Brain microvascular endothelial cell (primary cell): ENCODE data around the gene PCGF3.

Experiments
- DNase-seq: peaks from one replicate; pipeline ENCODE4 v3.0.0-alpha.2; 2020
- H3K27ac ChIP-seq: fragments of 250-450 bp; sonication (Bioruptor Pico); 2 replicates; pipeline ENCODE4 v1.5.1; 2020; ENCODE audit warnings: mild to moderate bottlenecking, moderate library complexity
- H3K27me3 ChIP-seq: fragments of 250-450 bp; sonication (Bioruptor Pico); replicated peaks from 2 replicates; pipeline ENCODE4 v1.5.1; 2020; ENCODE audit warnings: mild to moderate bottlenecking
- H3K36me3 ChIP-seq: fragments of 250-450 bp; sonication (Bioruptor Pico); replicated peaks from 2 replicates; pipeline ENCODE4 v1.5.1; 2020; ENCODE audit warnings: mild to moderate bottlenecking
- H3K4me3 ChIP-seq: 2 replicates; pipeline ENCODE4 v1.5.1; 2011; ENCODE audit warnings: low read depth, mild to moderate bottlenecking, control low read depth, low read length, moderate library complexity
- in situ Hi-C: cut with HindIII; loops from 2 replicates; pipeline ENCODE4 v1.10.0; 2017; ENCODE audit warnings: low sequenced_read_pairs, low pct_ligation_motif_present
- TF ChIP-seq, protein P1 (sequence below): IDR thresholded peaks from 2 replicates; pipeline ENCODE4 v1.5.1; 2011; ENCODE audit warnings: low read depth, mild to moderate bottlenecking, moderate library complexity, low read length, control low read depth, inconsistent platforms; ENCODE audit errors: missing control alignments

The PCGF3 gene

DNA sequence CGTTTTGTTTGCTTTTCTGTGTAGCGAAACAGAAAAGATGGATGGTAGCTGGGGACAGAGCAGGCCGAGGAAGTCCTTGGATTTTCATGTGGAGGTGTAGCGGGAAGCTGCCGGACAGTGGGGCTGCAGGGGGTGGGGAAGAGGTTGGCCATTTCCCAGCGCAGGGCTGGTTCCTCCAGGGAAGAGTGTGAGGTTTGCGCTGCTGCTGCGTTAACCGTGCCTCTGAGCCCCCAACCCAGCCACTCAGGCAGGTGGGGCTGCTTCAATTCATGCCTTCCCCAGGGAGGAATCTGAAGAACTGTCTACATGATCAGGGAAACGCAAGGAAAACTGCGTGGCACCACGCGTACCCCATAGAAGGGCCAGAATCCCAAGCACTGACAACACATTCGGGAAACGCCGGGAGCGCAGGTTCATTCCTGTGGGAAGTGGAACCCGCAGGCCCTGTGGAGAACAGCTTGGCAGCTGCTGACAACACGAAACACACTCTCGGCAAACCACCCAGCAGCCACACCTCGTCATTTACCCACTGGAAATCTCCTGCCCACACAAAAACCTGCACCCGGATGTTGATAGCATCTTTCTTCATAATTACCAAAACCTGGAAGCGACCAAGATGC, 57.7 kb downstream of the PCGF3 start:
- in situ Hi-C loops: no loop called here
- H3K27me3 ChIP-seq: no peaks in the 10 kb centered on the region
- no peak overlapping the region for H3K4me3 ChIP-seq
- TF ChIP-seq, protein P1, sequence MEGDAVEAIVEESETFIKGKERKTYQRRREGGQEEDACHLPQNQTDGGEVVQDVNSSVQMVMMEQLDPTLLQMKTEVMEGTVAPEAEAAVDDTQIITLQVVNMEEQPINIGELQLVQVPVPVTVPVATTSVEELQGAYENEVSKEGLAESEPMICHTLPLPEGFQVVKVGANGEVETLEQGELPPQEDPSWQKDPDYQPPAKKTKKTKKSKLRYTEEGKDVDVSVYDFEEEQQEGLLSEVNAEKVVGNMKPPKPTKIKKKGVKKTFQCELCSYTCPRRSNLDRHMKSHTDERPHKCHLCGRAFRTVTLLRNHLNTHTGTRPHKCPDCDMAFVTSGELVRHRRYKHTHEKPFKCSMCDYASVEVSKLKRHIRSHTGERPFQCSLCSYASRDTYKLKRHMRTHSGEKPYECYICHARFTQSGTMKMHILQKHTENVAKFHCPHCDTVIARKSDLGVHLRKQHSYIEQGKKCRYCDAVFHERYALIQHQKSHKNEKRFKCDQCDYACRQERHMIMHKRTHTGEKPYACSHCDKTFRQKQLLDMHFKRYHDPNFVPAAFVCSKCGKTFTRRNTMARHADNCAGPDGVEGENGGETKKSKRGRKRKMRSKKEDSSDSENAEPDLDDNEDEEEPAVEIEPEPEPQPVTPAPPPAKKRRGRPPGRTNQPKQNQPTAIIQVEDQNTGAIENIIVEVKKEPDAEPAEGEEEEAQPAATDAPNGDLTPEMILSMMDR: no peak
- H3K27ac ChIP-seq: no peak overlapping the region
- H3K36me3 ChIP-seq: peaks cover 43% of the 10 kb centered on the region
- DNase-seq: no peak

DNA sequence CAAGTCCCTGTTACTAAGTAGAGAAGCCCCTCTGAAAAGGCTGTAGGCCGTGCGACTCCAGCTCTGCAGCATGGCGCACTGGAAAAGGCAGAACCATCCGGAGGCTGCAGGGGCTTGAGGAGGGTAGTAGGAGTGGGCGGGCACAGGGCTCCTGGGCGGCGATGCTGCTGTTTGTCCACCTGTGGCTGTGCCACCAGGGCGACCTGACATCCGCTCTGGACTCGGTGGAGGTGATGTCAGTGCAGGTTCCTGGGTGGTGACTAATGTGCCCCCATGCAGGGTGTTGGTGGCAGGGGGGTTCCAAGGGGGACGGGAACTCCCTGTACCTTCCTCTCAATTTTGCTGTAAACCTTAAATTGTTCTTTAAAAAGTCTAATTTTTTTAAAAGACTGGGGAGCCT, 58.3 kb downstream of the PCGF3 start:
- peaks cover 44% of the 10 kb centered on the region for H3K36me3 ChIP-seq

DNA sequence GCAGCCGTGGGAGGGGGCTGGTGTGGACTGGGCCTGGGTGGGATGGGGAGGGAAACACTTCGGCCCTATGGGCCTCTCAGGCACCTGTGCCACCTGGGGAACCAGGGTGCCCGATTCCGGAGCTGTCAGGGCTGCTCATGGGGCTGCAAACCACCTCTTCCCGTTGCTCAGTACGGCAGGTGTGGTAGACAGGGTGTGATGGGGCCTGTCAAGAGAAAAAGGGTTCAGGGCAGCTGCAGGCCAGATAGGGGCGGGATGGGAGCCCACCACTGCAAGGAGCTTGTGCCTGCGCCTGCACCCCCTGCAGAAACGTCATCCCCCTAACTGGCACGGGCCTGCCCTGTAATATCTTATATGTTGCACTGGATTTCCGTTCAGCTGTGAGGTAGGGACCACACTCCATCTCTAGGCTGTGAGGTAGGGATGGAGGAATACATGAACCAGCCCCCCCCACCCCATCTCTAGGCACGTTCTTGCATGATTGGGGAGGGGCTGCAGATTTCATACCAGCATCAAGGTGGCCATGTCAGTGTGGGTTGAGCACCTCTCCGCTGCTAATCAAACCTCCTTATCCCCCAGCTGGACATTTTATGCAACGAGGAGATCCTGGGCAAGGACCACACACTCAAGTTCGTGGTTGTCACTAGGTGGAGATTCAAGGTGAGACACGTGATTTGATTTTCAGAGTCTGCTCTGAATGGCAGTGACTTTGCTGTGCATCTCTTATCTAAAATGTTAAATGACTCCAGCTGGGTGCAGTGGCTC, 59.0 kb downstream of the PCGF3 start:
- no peak for DNase-seq
- Histone ChIP-seq H3K4me3 (no peak overlapping the region), H3K27ac (no peak overlapping the region), H3K36me3 (peaks cover 51% of the 10 kb centered on the region), H3K27me3 (no peaks in the 10 kb centered on the region)
- TF ChIP-seq, protein P1: no peak
- in situ Hi-C loops: no loop called here

More for the DNA sequence above, 58.3 kb downstream of the PCGF3 start:
- TF ChIP-seq, protein P1: no peak
- H3K27me3 ChIP-seq: no peaks in the 10 kb centered on the region
- H3K4me3 ChIP-seq: no peak overlapping the region
- no peak for DNase-seq
- in situ Hi-C loops: no loop called here
- H3K27ac ChIP-seq: no peak overlapping the region

DNA sequence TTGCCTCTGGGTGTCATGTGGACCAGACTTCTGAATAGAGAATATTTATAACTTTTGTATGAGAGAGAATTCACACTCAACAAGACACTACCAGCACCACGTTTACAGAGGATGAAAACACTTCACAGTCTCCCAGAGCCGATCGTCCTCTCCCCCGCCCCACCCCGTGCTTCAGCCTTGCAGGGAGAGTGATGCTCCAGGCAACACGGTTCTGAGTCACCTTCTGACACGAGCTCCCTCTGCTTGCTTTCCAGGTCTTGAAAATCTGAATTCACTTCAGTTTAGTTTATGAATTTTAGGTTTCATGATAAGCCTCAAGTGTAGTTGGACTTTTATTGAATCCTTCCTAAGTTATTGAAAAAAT, 60.5 kb downstream of the PCGF3 start:
- TF ChIP-seq, protein P1: no peak
- Histone ChIP-seq H3K36me3 (peaks cover 51% of the 10 kb centered on the region), H3K27ac (no peak overlapping the region), H3K4me3 (no peak overlapping the region), H3K27me3 (no peaks in the 10 kb centered on the region)
- DNase-seq: peak; percentile 46
- in situ Hi-C loops: no loop called here

DNA sequence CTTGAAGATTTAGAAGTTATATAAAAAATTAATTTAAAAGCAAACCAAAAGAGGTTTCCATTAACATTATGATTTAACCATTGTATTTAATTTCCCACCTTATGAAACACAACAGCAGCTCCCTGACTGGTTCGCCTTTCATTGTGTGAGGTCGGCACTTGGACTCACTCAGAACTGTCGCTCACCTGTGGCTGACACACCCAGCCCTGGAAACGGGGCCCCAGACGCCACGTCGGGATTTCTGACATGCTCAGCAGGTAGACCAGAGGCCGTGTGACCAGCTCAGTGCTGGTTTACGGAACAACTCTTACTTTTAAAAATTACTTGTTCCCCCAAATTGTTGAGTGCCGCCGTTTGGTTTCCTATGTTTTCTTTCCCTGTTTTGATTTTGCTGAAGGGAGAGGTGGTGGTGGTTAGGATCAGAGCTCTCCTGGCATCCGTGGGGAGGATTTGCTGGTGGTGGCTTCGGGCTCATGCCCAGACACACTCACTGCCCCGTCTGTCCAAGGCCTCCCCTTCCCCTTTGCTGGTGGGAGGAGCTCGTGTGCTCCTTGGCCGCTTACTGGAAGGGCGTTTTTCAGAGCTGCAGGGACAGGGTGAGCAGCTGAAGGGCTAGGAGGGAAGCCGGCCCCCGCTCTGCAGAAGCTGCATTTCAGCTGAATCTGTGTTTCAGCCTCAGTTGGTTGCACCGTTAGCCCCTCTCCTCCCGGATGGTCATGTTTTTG, 61.1 kb downstream of the PCGF3 start:
- TF ChIP-seq, protein P1: no peak
- peaks cover 45% of the 10 kb centered on the region for H3K36me3 ChIP-seq
- in situ Hi-C loops: no loop called here
- no peak overlapping the region for H3K27ac ChIP-seq
- H3K27me3 ChIP-seq: no peaks in the 10 kb centered on the region
- no peak overlapping the region for H3K4me3 ChIP-seq
- DNase-seq: no peak
